ENCODE results near the gene PCDHA6. TPM values are rescaled to one million over a fixed set of nuclear protein-coding genes. Genes with fewer than 3 reads are reported as not detected.
"Not testable (repeated sequence)": the region's sequence is repeated elsewhere in the genome, so short reads cannot be mapped to it uniquely, and the experiment has no call there.

PCDHA6 gene
- total and polyA plus RNA-seq, 2 experiments from 2014 or later = 0.27 to 3.2 TPM

DNA sequence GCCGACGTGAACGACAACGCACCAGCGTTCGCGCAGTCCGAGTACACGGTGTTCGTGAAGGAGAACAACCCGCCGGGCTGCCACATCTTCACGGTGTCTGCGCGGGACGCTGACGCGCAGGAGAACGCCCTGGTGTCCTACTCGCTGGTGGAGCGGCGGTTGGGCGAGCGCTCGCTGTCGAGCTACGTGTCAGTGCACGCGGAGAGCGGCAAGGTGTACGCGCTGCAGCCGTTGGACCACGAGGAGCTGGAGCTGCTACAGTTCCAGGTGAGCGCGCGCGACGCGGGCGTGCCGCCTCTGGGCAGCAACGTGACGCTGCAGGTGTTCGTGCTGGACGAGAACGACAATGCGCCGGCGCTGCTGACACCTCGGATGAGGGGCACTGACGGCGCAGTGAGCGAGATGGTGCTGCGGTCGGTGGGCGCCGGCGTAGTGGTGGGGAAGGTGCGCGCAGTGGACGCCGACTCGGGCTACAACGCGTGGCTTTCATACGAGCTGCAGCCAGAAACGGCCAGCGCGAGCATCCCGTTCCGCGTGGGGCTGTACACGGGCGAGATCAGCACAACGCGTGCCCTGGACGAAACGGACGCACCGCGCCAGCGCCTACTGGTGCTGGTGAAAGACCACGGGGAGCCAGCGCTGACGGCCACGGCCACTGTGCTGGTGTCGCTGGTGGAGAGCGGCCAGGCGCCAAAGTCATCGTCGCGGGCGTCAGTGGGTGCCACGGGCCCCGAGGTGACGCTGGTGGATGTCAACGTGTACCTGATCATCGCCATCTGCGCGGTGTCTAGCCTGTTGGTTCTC is 22.3 kb downstream of the PCDHA6 start:
- H3K9me2 ChIP-seq (replicated peaks; ENCODE audit: insufficient read depth); H3K27ac ChIP-seq; H3K27me3 ChIP-seq; H3K79me2 ChIP-seq; H3K4me3 ChIP-seq; H3K9me3 ChIP-seq (ENCODE audit: low read depth); H3K36me3 ChIP-seq (replicated peaks; ENCODE audit: insufficient read depth, low read depth); DNase-seq (ENCODE audit: low spot score); H2AFZ ChIP-seq; H3K4me1 ChIP-seq (ENCODE audit: insufficient read depth); H4K20me1 ChIP-seq (ENCODE audit: insufficient read depth, poor library complexity, severe bottlenecking); H3K4me2 ChIP-seq: not testable (repeated sequence)
- over 99% methylated on average over 95 of the region's 101 CpGs for WGBS (ENCODE audit: low lambda C conversion rate, missing lambda C conversion rate)

GRCh38 chr5:140855772-140856674 is 28.3 kb downstream of the PCDHA6 start, which contains the start of gene PCDHA10:
Gene PCDHA10 (plus strand): TSS chr5:140855897. CDS start chr5:140856049, 152 bp downstream.
- WGBS (ENCODE audit: low lambda C conversion rate, missing lambda C conversion rate) = 24% methylated on average over 44 of the region's 44 CpGs
- Histone ChIP-seq H2AFZ (peak within 1 kb of the TSS; percentile 56), H4K20me1 (ENCODE audit: insufficient read depth, poor library complexity, severe bottlenecking) (no peaks in the 10 kb centered on the region), H3K36me3 (replicated peaks; ENCODE audit: insufficient read depth, low read depth) (no peaks in the 10 kb centered on the region), H3K27me3 (no peaks in the 10 kb centered on the region), H3K79me2 (no peaks in the 10 kb centered on the region), H3K4me1 (ENCODE audit: insufficient read depth) (no peaks in the 10 kb centered on the region), H3K9me2 (replicated peaks; ENCODE audit: insufficient read depth) (no peaks in the 10 kb centered on the region), H3K9me3 (ENCODE audit: low read depth) (peaks cover 7% of the 10 kb centered on the region), H3K4me3 (peak within 1 kb of the TSS; percentile 4), H3K4me2 (peak within 1 kb of the TSS; percentile 41), H3K27ac (peak within 1 kb of the TSS; percentile 64)
- TF ChIP-seq EZH2phosphoT487 (IDR thresholded peaks at IDR 0.05; ENCODE audit: low read depth, severe bottlenecking, unreplicated experiment) (no peak), CTCF (IDR thresholded peaks at IDR 0.05; ENCODE audit: poor library complexity) (peak; percentile 60), EZH2 (IDR thresholded peaks at IDR 0.05; ENCODE audit: borderline replicate concordance) (no peak)
- DNase-seq (ENCODE audit: low spot score) = peak; percentile 72

- peaks cover 11% of the 10 kb centered on the region for H3K9me3 ChIP-seq (ENCODE audit: low read depth)
- no peaks in the 10 kb centered on the region for H3K36me3 ChIP-seq (replicated peaks; ENCODE audit: insufficient read depth, low read depth)
- H3K27me3 ChIP-seq = no peaks in the 10 kb centered on the region
- no peaks in the 10 kb centered on the region for H3K4me1 ChIP-seq (ENCODE audit: insufficient read depth)
- no peaks in the 10 kb centered on the region for H3K79me2 ChIP-seq
- DNase-seq (ENCODE audit: low spot score) = no peak
- no peak overlapping the region for H3K4me2 ChIP-seq
- no peak overlapping the region for H2AFZ ChIP-seq
- no peak overlapping the region for H3K27ac ChIP-seq
- H3K4me3 ChIP-seq = no peak overlapping the region
- WGBS (ENCODE audit: low lambda C conversion rate, missing lambda C conversion rate) = over 99% methylated on average over 87 of the region's 94 CpGs
- TF ChIP-seq EZH2 (IDR thresholded peaks at IDR 0.05; ENCODE audit: borderline replicate concordance) = no peak
- TF ChIP-seq CTCF (IDR thresholded peaks at IDR 0.05; ENCODE audit: poor library complexity) = no peak
- no peak for TF ChIP-seq EZH2phosphoT487 (IDR thresholded peaks at IDR 0.05; ENCODE audit: low read depth, severe bottlenecking, unreplicated experiment)
- no peaks in the 10 kb centered on the region for H4K20me1 ChIP-seq (ENCODE audit: insufficient read depth, poor library complexity, severe bottlenecking)
- no peaks in the 10 kb centered on the region for H3K9me2 ChIP-seq (replicated peaks; ENCODE audit: insufficient read depth)
Measured at GRCh38 chr5:140857177-140857986, 29.6 kb downstream of the PCDHA6 start.

All from hepatocyte (in vitro differentiated cells).